HCT116 (cell line): Measurements from ENCODE around the gene TMEM178B. TPM values are rescaled to one million over a fixed set of nuclear protein-coding genes. Genes with fewer than 3 reads are reported as not detected.

Source experiments
- ATAC-seq: fragments of 200-7000 bp; cut with Tn5 transposase; 2 replicates; pipeline ENCODE4 v1.9.1; 2020; ENCODE audit warnings: mild to moderate bottlenecking, moderate library complexity
- BruUV-seq: library from RNA; stranded (reverse); fragments of 400-500 nt; replicated peaks from 2 replicates; lab custom pipeline; 2021; lab: Mats Ljungman, UMichigan
- CTCF ChIA-PET: fragments of 300-600 bp; sonication (Branson Sonifier 250); formaldehyde crosslinking; loops from one replicate; lab custom pipeline; 2021; ENCODE audit warnings: antibody characterized with exemption; lab: Charles Lee
- POLR2A ChIA-PET: fragments of 300-600, 350-600 bp; sonication (Branson Sonifier 250); formaldehyde crosslinking; loops from one replicate; lab custom pipeline; 2021; ENCODE audit warnings: antibody characterized with exemption; lab: Charles Lee
- RAD21 ChIA-PET, 2 experiments: fragments of 300-600 bp; sonication (Branson Sonifier 250); formaldehyde crosslinking; loops; one replicate each; lab custom pipeline; 2023; ENCODE audit warnings: low total read pairs in 2 of 2; ENCODE audit not compliant: uncharacterized antibody in 2 of 2, unreplicated experiment in 2 of 2, low non-redundant PET in 1 of 2; lab: Charles Lee
- DNase-seq: peaks from one replicate; pipeline ENCODE4 v3.0.0-alpha.2; 2010; ENCODE audit warnings: low read depth, low spot score
- H2AFZ ChIP-seq: fragments of 200-600 bp; shearing (Covaris generic), sonication (generic); 2 replicates; pipeline ENCODE4 v1.6.1; 2017; ENCODE audit warnings: low read depth, mixed run types, mixed read lengths, antibody characterized with exemption, low read length; ENCODE audit not compliant: poor library complexity, severe bottlenecking
- H3K27ac ChIP-seq: 2 replicates; pipeline ENCODE4 v1.5.1; 2012; ENCODE audit warnings: low read depth, low read length
- H3K27me3 ChIP-seq: fragments of 200-600 bp; sonication (generic); 2 replicates; pipeline ENCODE4 v1.6.1; 2016; ENCODE audit warnings: mixed run types, low read length, mixed read lengths; ENCODE audit not compliant: insufficient read depth
- H3K36me3 ChIP-seq, 2 experiments: fragments of 200-500 bp in 1 of 2; fragments of 200-600 bp in 1 of 2; sonication (Bioruptor generic) in 1 of 2; sonication (generic) in 1 of 2; 2 replicates each; pipeline versions ENCODE4 v1.5.1 to v1.6.1; 2014 to 2016; ENCODE audit warnings: low read length in 2 of 2, inconsistent platforms in 1 of 2, mixed read lengths in 1 of 2, mixed run types in 1 of 2; ENCODE audit not compliant: insufficient read depth in 2 of 2, control insufficient read depth in 1 of 2
- H3K4me1 ChIP-seq, 2 experiments: fragments of 200-600 bp in 1 of 2; sonication (generic) in 1 of 2; 2 replicates each; pipeline versions ENCODE4 v1.5.1 to v1.6.1; 2012 to 2017; ENCODE audit warnings: low read length in 2 of 2, inconsistent platforms in 1 of 2, mild to moderate bottlenecking in 1 of 2, mixed read lengths in 1 of 2, mixed run types in 1 of 2, moderate library complexity in 1 of 2; ENCODE audit not compliant: insufficient read depth in 2 of 2, control insufficient read depth in 1 of 2
- H3K4me2 ChIP-seq: fragments of 200-600 bp; sonication (generic); 2 replicates; pipeline ENCODE4 v1.6.1; 2017; ENCODE audit warnings: mixed run types, low read length, mixed read lengths
- H3K4me3 ChIP-seq, 2 experiments: fragments of 200-600 bp in 1 of 2; sonication (generic) in 1 of 2; replicated peaks in 1 of 2; 2 replicates each; pipeline ENCODE4 v1.5.1; 2011 to 2016; ENCODE audit warnings: low read length in 2 of 2, control low read depth in 1 of 2, low read depth in 1 of 2, mild to moderate bottlenecking in 1 of 2, mixed read lengths in 1 of 2, mixed run types in 1 of 2
- H3K79me2 ChIP-seq: fragments of 200-600 bp; sonication (generic); 2 replicates; pipeline ENCODE4 v1.6.1; 2017; ENCODE audit warnings: mild to moderate bottlenecking, mixed run types, low read length, moderate library complexity, mixed read lengths; ENCODE audit not compliant: insufficient read depth
- H3K9ac ChIP-seq: fragments of 200-600 bp; sonication (generic); 2 replicates; pipeline ENCODE4 v1.6.1; 2016; ENCODE audit warnings: low read length, mixed read lengths
- H3K9me2 ChIP-seq: fragments of 200-600 bp; sonication (generic), shearing (Covaris generic); 2 replicates; pipeline ENCODE4 v1.6.1; 2017; ENCODE audit warnings: mixed run types, mild to moderate bottlenecking, moderate library complexity; ENCODE audit not compliant: insufficient read depth
- H3K9me3 ChIP-seq, 2 experiments: fragments of 200-500 bp in 1 of 2; fragments of 200-600 bp in 1 of 2; sonication (Bioruptor generic) in 1 of 2; sonication (generic) in 1 of 2; 2 replicates each; pipeline ENCODE4 v1.6.1; 2014 to 2017; ENCODE audit warnings: low read length in 2 of 2, mixed read lengths in 2 of 2, inconsistent platforms in 1 of 2, low read depth in 1 of 2, mild to moderate bottlenecking in 1 of 2, mixed run types in 1 of 2, moderate library complexity in 1 of 2; ENCODE audit not compliant: control insufficient read depth in 1 of 2, insufficient read depth in 1 of 2
- H4K20me1 ChIP-seq: fragments of 200-600 bp; sonication (generic), shearing (Covaris generic); 2 replicates; pipeline ENCODE4 v1.6.1; 2017; ENCODE audit warnings: mixed run types, mild to moderate bottlenecking, moderate library complexity; ENCODE audit not compliant: insufficient read depth
- CBX3 ChIP-seq: IDR thresholded peaks from 2 replicates; pipeline ENCODE4 v1.6.1; 2012; ENCODE audit warnings: low read depth
- CEBPB ChIP-seq: IDR thresholded peaks from 2 replicates; pipeline ENCODE4 v1.6.1; 2012; ENCODE audit warnings: low read depth
- EGR1 ChIP-seq: IDR thresholded peaks from 2 replicates; pipeline ENCODE4 v1.6.1; 2012; ENCODE audit warnings: low read depth
- EZH2 ChIP-seq: fragments of 200-600 bp; sonication (generic); IDR thresholded peaks from 2 replicates; pipeline ENCODE4 v1.6.1; 2017; ENCODE audit warnings: antibody characterized with exemption, mixed run types
- FOSL1 ChIP-seq: IDR thresholded peaks from 2 replicates; pipeline ENCODE4 v1.6.1; 2012; ENCODE audit warnings: low read depth
- JUND ChIP-seq: IDR thresholded peaks from 2 replicates; pipeline ENCODE4 v1.6.1; 2012
- POLR2A ChIP-seq: IDR thresholded peaks from 2 replicates; pipeline ENCODE4 v1.7.0; 2011; ENCODE audit warnings: borderline replicate concordance; ENCODE audit not compliant: insufficient read depth, insufficient read length; ENCODE audit errors: extremely low read depth
- POLR2AphosphoS5 ChIP-seq: IDR thresholded peaks from 2 replicates; pipeline ENCODE4 v1.6.1; 2011; ENCODE audit warnings: mild to moderate bottlenecking, low read depth, low read length, moderate library complexity
- SRF ChIP-seq: IDR thresholded peaks from 2 replicates; pipeline ENCODE4 v1.6.1; 2012; ENCODE audit warnings: low read depth
- TCF7L2 ChIP-seq: IDR thresholded peaks from 2 replicates; pipeline ENCODE4 v1.7.0; 2011; ENCODE audit warnings: borderline replicate concordance, inconsistent platforms; ENCODE audit not compliant: insufficient read depth, insufficient read length; ENCODE audit errors: extremely low read depth
- intact Hi-C: fragments of 100-400 bp; cut with micrococcal nuclease; formaldehyde crosslinking; loops from 2 replicates; pipeline ENCODE4 v1.10.0; 2022
- total RNA-seq: library from RNA; stranded (reverse); gene quantifications from one replicate; pipeline ENCODE4 v1.2.1, GENCODE V29; 2021; ENCODE audit not compliant: unreplicated experiment

Gene TMEM178B
- total RNA-seq, 1 experiment from 2014 or later = 0.02 TPM

- TF ChIP-seq JUND (no peak), CBX3 (no peak), POLR2A (no peak), SRF (no peak), EZH2 (no peak), POLR2AphosphoS5 (no peak), TCF7L2 (no peak), CEBPB (no peak)
Observed at GRCh38 chr7:141306081-141306480, 232.2 kb downstream of the TMEM178B start (continued).

- RAD21 ChIA-PET = no interaction called here
- peaks cover 15% of the 10 kb centered on the region; the same call in 1 of the 2 replicates for H3K27me3 ChIP-seq
- H3K9me2 ChIP-seq = no peaks in the 10 kb centered on the region
- ATAC-seq = no peak
- H3K9me3 ChIP-seq = no peaks in the 10 kb centered on the region
- no peak overlapping the region for H2AFZ ChIP-seq
- H4K20me1 ChIP-seq = no peaks in the 10 kb centered on the region
- H3K36me3 ChIP-seq = no peaks in the 10 kb centered on the region
- H3K9ac ChIP-seq = no peak overlapping the region
- H3K27ac ChIP-seq = no peak overlapping the region
- H3K4me1 ChIP-seq = no peaks in the 10 kb centered on the region
- no peak for TF ChIP-seq SRF
- TF ChIP-seq FOSL1 = no peak
- TF ChIP-seq EZH2 = no peak
- no peak for TF ChIP-seq CEBPB
- no peak for TF ChIP-seq EGR1
- TF ChIP-seq, all 23 proteins: peak for 0
- no peak overlapping the region for H3K4me2 ChIP-seq
- intact Hi-C loops = no loop called here
- CTCF ChIA-PET = no interaction called here
- POLR2A ChIA-PET = no interaction called here
- no peaks in the 10 kb centered on the region for H3K79me2 ChIP-seq
- H3K4me3 ChIP-seq = no peak overlapping the region
- no peak for DNase-seq
- BruUV-seq = no TSS peak
Observed at GRCh38 chr7:141312395-141312794, 238.5 kb downstream of the TMEM178B start.
